Fibroblast of skin of left quadriceps (primary cell): ENCODE results near the gene ZNF324.

ENCODE experiments used
- DNase-seq, 2 experiments: peaks; one replicate each; pipeline ENCODE4 v3.0.0-alpha.2; 2013; ENCODE audit warnings: low read depth in 2 of 2

Gene ZNF324

DNA sequence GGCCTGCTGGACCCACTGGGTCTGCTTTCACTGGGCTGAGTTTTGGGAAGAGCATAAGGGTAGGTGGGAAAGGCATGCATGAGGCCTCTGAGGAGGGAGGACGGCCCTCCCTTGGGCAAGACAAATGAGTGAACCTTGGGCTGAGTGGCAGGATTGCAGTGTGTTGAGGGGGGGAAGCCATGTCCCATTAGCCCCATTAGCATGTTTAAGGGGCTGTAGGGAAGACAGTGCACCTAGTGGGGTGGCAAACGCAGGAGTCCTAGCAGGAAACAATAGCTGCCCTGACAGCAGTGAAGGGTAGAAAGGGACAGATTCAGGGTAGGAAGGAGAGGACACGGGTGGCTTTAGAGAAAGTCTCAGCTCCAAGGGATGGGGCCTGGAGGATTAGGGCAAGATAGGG is 55.8 kb downstream of the ZNF324 start:
- no peak for DNase-seq
